Measurements from ENCODE around the gene UGT3A1. TPM values are rescaled to one million over a fixed set of nuclear protein-coding genes. Genes with fewer than 3 reads are reported as not detected.

UGT3A1 gene
- total RNA-seq, 1 experiment from 2014 or later = not detected

- peaks cover 7% of the 10 kb centered on the region for H3K4me1 Mint-ChIP-seq (ENCODE audit: low read depth, unreplicated experiment)
- peaks cover 14% of the 10 kb centered on the region for H3K27me3 Mint-ChIP-seq (ENCODE audit: insufficient read depth, unreplicated experiment)
- peaks cover 18% of the 10 kb centered on the region for H3K9me3 Mint-ChIP-seq (ENCODE audit: unreplicated experiment)
- intact Hi-C loops (cut with micrococcal nuclease; ENCODE audit: unreplicated experiment) = no loop called here
- no TSS peak for BruUV-seq (replicated peaks)
- TF ChIP-seq, protein P1, sequence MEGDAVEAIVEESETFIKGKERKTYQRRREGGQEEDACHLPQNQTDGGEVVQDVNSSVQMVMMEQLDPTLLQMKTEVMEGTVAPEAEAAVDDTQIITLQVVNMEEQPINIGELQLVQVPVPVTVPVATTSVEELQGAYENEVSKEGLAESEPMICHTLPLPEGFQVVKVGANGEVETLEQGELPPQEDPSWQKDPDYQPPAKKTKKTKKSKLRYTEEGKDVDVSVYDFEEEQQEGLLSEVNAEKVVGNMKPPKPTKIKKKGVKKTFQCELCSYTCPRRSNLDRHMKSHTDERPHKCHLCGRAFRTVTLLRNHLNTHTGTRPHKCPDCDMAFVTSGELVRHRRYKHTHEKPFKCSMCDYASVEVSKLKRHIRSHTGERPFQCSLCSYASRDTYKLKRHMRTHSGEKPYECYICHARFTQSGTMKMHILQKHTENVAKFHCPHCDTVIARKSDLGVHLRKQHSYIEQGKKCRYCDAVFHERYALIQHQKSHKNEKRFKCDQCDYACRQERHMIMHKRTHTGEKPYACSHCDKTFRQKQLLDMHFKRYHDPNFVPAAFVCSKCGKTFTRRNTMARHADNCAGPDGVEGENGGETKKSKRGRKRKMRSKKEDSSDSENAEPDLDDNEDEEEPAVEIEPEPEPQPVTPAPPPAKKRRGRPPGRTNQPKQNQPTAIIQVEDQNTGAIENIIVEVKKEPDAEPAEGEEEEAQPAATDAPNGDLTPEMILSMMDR (IDR thresholded peaks at IDR 0.05; ENCODE audit: insufficient read depth in 1 of 2, low read depth in 1 of 2, low read length in 1 of 2, severe bottlenecking in 1 of 2, unreplicated experiment in 1 of 2) = no peak
- H3K27ac Mint-ChIP-seq (ENCODE audit: unreplicated experiment) = no peak overlapping the region
- CTCF ChIA-PET = no interaction called here
- no peak overlapping the region for H3K4me3 Mint-ChIP-seq (ENCODE audit: unreplicated experiment)
- no peaks in the 10 kb centered on the region; the same call in 1 of the 2 replicates for H3K9me3 ChIP-seq
- no peaks in the 10 kb centered on the region; the same call in 1 of the 2 replicates for H3K4me1 ChIP-seq
- H3K36me3 Mint-ChIP-seq (ENCODE audit: insufficient read depth, unreplicated experiment) = no peaks in the 10 kb centered on the region
- no peak overlapping the region for H3K4me3 ChIP-seq (ENCODE audit: low read depth, low read length)
- no peaks in the 10 kb centered on the region; the same call in 1 of the 2 replicates for H3K27me3 ChIP-seq (replicated peaks; ENCODE audit: control insufficient read depth, insufficient read depth, low read length)
- POLR2A ChIA-PET = no interaction called here
- no peaks in the 10 kb centered on the region for H3K36me3 ChIP-seq (ENCODE audit: control insufficient read depth, insufficient read depth, low read length)
- DNase-seq = no peak
These were observed 70.3 kb downstream of the UGT3A1 start for GRCh38 chr5:35920890-35921289.

DNA sequence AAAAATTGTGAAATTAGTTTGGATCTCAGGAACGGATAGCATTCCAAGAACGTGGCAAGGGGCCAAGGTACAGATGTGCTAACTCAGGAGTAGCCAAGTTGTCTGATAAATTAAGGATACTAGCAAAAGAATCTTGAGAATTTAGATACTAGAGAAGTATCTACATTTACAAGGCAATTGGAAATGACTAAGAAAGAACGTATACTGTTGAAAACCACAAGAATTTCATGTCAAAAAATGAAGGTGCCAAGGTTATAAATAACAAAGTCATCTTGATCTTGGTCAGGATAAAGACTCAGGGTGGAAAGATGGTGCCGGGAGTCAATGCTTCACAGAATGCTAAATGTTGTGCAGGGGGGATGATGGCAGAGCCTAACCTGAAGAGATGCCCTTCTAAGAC is 72.0 kb downstream of the UGT3A1 start:
- no peaks in the 10 kb centered on the region for H3K36me3 Mint-ChIP-seq (ENCODE audit: insufficient read depth, unreplicated experiment)
- H3K9me3 ChIP-seq = no peaks in the 10 kb centered on the region; the same call in 1 of the 2 replicates
- no TSS peak for BruUV-seq (replicated peaks)
- DNase-seq = no peak
- peaks cover 7% of the 10 kb centered on the region for H3K27me3 Mint-ChIP-seq (ENCODE audit: insufficient read depth, unreplicated experiment)
- H3K27ac Mint-ChIP-seq (ENCODE audit: unreplicated experiment) = no peak overlapping the region
- H3K4me1 ChIP-seq = no peaks in the 10 kb centered on the region
- H3K4me3 ChIP-seq (ENCODE audit: low read depth, low read length) = no peak overlapping the region
- no peaks in the 10 kb centered on the region for H3K27me3 ChIP-seq (replicated peaks; ENCODE audit: control insufficient read depth, insufficient read depth, low read length)
- peaks cover 18% of the 10 kb centered on the region for H3K9me3 Mint-ChIP-seq (ENCODE audit: unreplicated experiment)
- TF ChIP-seq, protein P1 (IDR thresholded peaks at IDR 0.05; ENCODE audit: insufficient read depth in 1 of 2, low read depth in 1 of 2, low read length in 1 of 2, severe bottlenecking in 1 of 2, unreplicated experiment in 1 of 2) = no peak
- H3K4me3 Mint-ChIP-seq (ENCODE audit: unreplicated experiment) = no peak overlapping the region
- H3K36me3 ChIP-seq (ENCODE audit: control insufficient read depth, insufficient read depth, low read length) = no peaks in the 10 kb centered on the region
- intact Hi-C loops (cut with micrococcal nuclease; ENCODE audit: unreplicated experiment) = no loop called here
- ChIA-PET POLR2A (no interaction called here), CTCF (no interaction called here)
- H3K4me1 Mint-ChIP-seq (ENCODE audit: low read depth, unreplicated experiment) = no peaks in the 10 kb centered on the region

DNA sequence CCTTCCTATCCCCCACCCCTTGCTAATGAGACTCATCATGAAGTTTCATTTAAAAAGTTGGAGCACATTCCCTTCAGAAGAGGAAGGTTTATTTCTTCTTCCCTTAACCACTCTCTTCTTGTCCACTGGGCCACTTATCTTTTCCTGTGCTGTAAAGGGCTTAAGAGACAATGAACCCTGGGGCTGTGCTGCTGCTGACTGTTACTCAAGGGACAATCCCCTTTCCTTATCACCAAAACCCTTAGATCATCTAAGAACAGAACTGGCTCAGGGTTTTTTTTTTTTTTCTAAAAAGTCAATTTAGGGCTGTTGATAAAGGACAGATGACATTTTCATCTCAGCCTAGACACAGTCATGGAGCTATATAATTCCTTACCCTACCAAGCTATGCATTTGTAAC is 82.4 kb downstream of the UGT3A1 start:
- Mint-ChIP-seq H3K27ac (ENCODE audit: unreplicated experiment) (no peak overlapping the region), H3K4me1 (ENCODE audit: low read depth, unreplicated experiment) (peaks cover 6% of the 10 kb centered on the region), H3K27me3 (ENCODE audit: insufficient read depth, unreplicated experiment) (peaks cover 8% of the 10 kb centered on the region), H3K9me3 (ENCODE audit: unreplicated experiment) (peaks cover 12% of the 10 kb centered on the region), H3K36me3 (ENCODE audit: insufficient read depth, unreplicated experiment) (no peaks in the 10 kb centered on the region), H3K4me3 (ENCODE audit: unreplicated experiment) (no peak overlapping the region)
- Histone ChIP-seq H3K36me3 (ENCODE audit: control insufficient read depth, insufficient read depth, low read length) (no peaks in the 10 kb centered on the region), H3K4me1 (no peaks in the 10 kb centered on the region), H3K4me3 (ENCODE audit: low read depth, low read length) (no peak overlapping the region), H3K27me3 (replicated peaks; ENCODE audit: control insufficient read depth, insufficient read depth, low read length) (no peaks in the 10 kb centered on the region), H3K9me3 (no peaks in the 10 kb centered on the region)
- DNase-seq = peak; percentile 21 to 48
- intact Hi-C loops (cut with micrococcal nuclease; ENCODE audit: unreplicated experiment) = no loop called here
- ChIA-PET POLR2A (interaction anchor here (0.5 kb wide), 1 partner anchor 979 kb away, joined by 8 read pairs; no protein-coding TSS in a partner anchor), CTCF (interaction anchor here (0.5 kb wide), 1 partner anchor 146 kb away, joined by 3 read pairs; no protein-coding TSS in a partner anchor)
- BruUV-seq (replicated peaks) = no TSS peak
- TF ChIP-seq, protein P1 (IDR thresholded peaks at IDR 0.05; ENCODE audit: insufficient read depth in 1 of 2, low read depth in 1 of 2, low read length in 1 of 2, severe bottlenecking in 1 of 2, unreplicated experiment in 1 of 2) = no peak

Measured in Caco-2 (cell line).